Measurements from ENCODE around the gene RPL36. TPM values are rescaled to one million over a fixed set of nuclear protein-coding genes. Genes with fewer than 3 reads are reported as not detected.

The RPL36 gene
- total RNA-seq, 4 donors from 2014 or later = 461 to 719 (median 614) TPM

DNA sequence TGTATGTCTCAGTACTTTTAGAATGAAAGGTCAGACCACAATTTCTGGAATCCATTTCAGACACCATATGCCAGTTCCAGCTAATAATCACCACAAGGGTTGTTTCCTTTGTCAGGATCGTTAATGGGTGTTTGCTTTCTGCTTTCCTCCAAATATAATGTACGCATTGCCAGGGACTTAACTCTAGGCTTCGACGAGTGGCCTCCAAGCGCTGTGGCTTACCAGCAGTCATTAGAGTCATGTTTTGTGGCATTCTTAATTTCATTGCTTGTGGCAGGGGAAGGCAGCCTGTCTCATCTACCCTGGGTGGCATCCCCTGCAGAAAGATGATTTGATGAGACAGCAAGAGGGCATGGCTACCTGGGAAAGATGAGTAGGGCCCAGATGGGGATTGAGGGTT is 44.7 kb upstream of the RPL36 start:
- intact Hi-C loops (cut with DNase I) = no loop called here
- WGBS = 88% methylated on average over 5 of the region's 5 CpGs
- H3K9me3 ChIP-seq = no peaks in the 10 kb centered on the region
- H3K27ac ChIP-seq (replicated peaks in 1 of 4) = no peak overlapping the region
- TF ChIP-seq, protein P1, sequence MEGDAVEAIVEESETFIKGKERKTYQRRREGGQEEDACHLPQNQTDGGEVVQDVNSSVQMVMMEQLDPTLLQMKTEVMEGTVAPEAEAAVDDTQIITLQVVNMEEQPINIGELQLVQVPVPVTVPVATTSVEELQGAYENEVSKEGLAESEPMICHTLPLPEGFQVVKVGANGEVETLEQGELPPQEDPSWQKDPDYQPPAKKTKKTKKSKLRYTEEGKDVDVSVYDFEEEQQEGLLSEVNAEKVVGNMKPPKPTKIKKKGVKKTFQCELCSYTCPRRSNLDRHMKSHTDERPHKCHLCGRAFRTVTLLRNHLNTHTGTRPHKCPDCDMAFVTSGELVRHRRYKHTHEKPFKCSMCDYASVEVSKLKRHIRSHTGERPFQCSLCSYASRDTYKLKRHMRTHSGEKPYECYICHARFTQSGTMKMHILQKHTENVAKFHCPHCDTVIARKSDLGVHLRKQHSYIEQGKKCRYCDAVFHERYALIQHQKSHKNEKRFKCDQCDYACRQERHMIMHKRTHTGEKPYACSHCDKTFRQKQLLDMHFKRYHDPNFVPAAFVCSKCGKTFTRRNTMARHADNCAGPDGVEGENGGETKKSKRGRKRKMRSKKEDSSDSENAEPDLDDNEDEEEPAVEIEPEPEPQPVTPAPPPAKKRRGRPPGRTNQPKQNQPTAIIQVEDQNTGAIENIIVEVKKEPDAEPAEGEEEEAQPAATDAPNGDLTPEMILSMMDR (IDR thresholded peaks at IDR 0.05) = no peak
- TF ChIP-seq POLR2A (IDR thresholded peaks at IDR 0.05; ENCODE audit: low read depth) = no peak
- TF ChIP-seq EP300 (IDR thresholded peaks at IDR 0.05) = no peak
- no peak for TF ChIP-seq POLR2AphosphoS5 (IDR thresholded peaks at IDR 0.05)
- H3K36me3 ChIP-seq = peaks cover 41 to 86% (median 74%) of the 10 kb centered on the region in 4 donors
- no peaks in the 10 kb centered on the region for H3K27me3 ChIP-seq
- no peak for DNase-seq (ENCODE audit: extremely low spot score)
- peaks cover 0 to 11% (median 6%) of the 10 kb centered on the region in 4 donors for H3K4me1 ChIP-seq
- H3K4me3 ChIP-seq = no peak overlapping the region

GRCh38 chr19:5646703-5647102 is 43.4 kb upstream of the RPL36 start:
- whole genome bisulfite sequencing = 93% methylated on average over 4 of the region's 4 CpGs
- H3K27me3 ChIP-seq = no peaks in the 10 kb centered on the region
- no peak overlapping the region for H3K27ac ChIP-seq (replicated peaks in 1 of 4)
- no peak overlapping the region for H3K4me3 ChIP-seq
- H3K36me3 ChIP-seq = peaks cover 52 to 92% (median 81%) of the 10 kb centered on the region in 4 donors
- no peak for DNase-seq (ENCODE audit: extremely low spot score)
- no peaks in the 10 kb centered on the region for H3K9me3 ChIP-seq
- TF ChIP-seq POLR2A (IDR thresholded peaks at IDR 0.05; ENCODE audit: low read depth) (no peak), EP300 (IDR thresholded peaks at IDR 0.05) (no peak), POLR2AphosphoS5 (IDR thresholded peaks at IDR 0.05) (no peak)
- TF ChIP-seq, protein P1 (IDR thresholded peaks at IDR 0.05) = no peak
- intact Hi-C loops (cut with DNase I) = no loop called here
- peaks cover 0 to 11% (median 2%) of the 10 kb centered on the region in 4 donors for H3K4me1 ChIP-seq

DNA sequence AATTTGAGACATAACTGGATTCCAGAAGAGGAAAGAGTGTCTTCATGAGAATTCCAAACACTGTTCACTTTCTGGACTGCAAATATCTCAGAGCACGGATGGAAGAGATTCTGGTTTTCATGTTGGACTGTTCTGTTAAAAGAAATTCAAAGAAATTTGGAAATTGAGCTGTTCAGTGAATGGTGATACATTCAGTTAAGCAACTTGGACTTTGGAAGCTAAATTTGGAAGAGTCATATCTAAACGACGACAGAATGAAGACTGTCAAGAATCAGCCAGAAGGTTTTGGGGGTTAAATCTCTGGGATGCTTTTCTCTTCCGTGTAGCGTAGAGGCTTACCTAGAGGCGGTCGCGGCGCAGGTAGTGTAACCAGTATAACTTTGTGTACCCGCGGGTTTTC is 41.6 kb upstream of the RPL36 start:
- no peak for TF ChIP-seq EP300 (IDR thresholded peaks at IDR 0.05)
- peaks cover 0 to 11% (median 2%) of the 10 kb centered on the region in 4 donors for H3K4me1 ChIP-seq
- peaks cover 63 to 92% (median 87%) of the 10 kb centered on the region in 4 donors for H3K36me3 ChIP-seq
- WGBS = 90% methylated on average over 11 of the region's 11 CpGs
- DNase-seq (ENCODE audit: extremely low spot score) = no peak
- no peaks in the 10 kb centered on the region for H3K27me3 ChIP-seq
- no peak overlapping the region for H3K27ac ChIP-seq (replicated peaks in 1 of 4)
- intact Hi-C loops (cut with DNase I) = no loop called here
- no peak overlapping the region for H3K4me3 ChIP-seq
- H3K9me3 ChIP-seq = no peaks in the 10 kb centered on the region

GRCh38 chr19:5651361-5651760 is 38.7 kb upstream of the RPL36 start:
- Histone ChIP-seq H3K4me1 (no peaks in the 10 kb centered on the region), H3K9me3 (no peaks in the 10 kb centered on the region), H3K36me3 (peaks cover 77 to 92% (median 91%) of the 10 kb centered on the region in 4 donors), H3K27me3 (no peaks in the 10 kb centered on the region), H3K4me3 (no peak overlapping the region), H3K27ac (replicated peaks in 1 of 4) (no peak overlapping the region)
- 100% methylated on average over 5 of the region's 5 CpGs for WGBS
- no peak for TF ChIP-seq POLR2AphosphoS5 (IDR thresholded peaks at IDR 0.05)
- TF ChIP-seq, protein P1 (IDR thresholded peaks at IDR 0.05) = no peak
- no peak for TF ChIP-seq EP300 (IDR thresholded peaks at IDR 0.05)
- no peak for TF ChIP-seq POLR2A (IDR thresholded peaks at IDR 0.05; ENCODE audit: low read depth)
- DNase-seq (ENCODE audit: extremely low spot score) = no peak
- intact Hi-C loops (cut with DNase I) = no loop called here

DNA sequence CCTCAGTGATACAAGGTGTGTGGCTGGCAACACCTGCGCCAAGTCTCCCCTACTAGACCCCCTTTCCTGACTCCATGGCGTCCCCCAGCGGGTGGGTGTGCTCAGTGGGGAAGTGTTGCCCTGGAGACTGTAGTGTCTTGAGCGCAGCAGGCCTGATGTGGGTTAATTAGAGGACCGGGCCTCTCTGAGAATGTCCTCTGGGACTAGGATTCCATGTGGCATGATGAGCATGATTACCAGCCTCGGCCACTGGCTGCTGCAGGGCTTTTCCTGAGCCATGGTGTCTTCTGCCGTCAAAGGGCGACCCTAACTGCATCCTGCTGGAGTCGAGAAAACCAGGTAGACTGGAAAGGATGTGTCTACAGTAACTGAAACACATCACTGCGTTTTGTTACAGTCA is 37.8 kb upstream of the RPL36 start:
- Histone ChIP-seq H3K27me3 (no peaks in the 10 kb centered on the region), H3K4me3 (no peak overlapping the region), H3K4me1 (no peaks in the 10 kb centered on the region), H3K27ac (replicated peaks in 1 of 4) (no peak overlapping the region), H3K36me3 (peaks cover 71 to 92% (median 91%) of the 10 kb centered on the region in 4 donors), H3K9me3 (no peaks in the 10 kb centered on the region)
- no peak for DNase-seq (ENCODE audit: extremely low spot score)
- 95% methylated on average over 10 of the region's 10 CpGs for WGBS
- intact Hi-C loops (cut with DNase I) = no loop called here
- no peak for TF ChIP-seq EP300 (IDR thresholded peaks at IDR 0.05)

DNA sequence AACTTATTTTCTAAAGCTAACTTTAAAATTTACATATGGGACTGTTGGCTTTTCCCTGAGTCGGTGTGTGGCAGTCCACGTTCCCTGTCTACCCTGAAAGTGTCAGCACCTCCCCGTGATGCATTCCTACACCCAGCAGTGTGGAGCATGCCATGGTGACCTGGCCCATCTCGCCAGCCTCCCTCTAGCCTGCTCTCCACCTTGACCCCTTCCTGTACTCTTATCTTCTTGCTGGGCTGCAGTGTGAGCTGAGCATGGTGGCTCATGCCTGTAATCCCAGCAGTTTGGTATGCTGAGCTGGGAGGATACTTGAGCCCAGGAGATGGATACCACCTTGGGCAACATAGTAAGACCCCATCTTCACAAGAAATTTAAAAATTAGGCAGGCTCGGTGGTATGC is 35.2 kb upstream of the RPL36 start:
- H3K4me1 ChIP-seq = no peaks in the 10 kb centered on the region
- TF ChIP-seq POLR2AphosphoS5 (IDR thresholded peaks at IDR 0.05) = no peak
- TF ChIP-seq POLR2A (IDR thresholded peaks at IDR 0.05; ENCODE audit: low read depth) = no peak
- no peak for TF ChIP-seq EP300 (IDR thresholded peaks at IDR 0.05)
- TF ChIP-seq, protein P1 (IDR thresholded peaks at IDR 0.05) = no peak
- H3K27me3 ChIP-seq = no peaks in the 10 kb centered on the region
- H3K27ac ChIP-seq (replicated peaks in 1 of 4) = no peak overlapping the region
- no peak overlapping the region for H3K4me3 ChIP-seq
- WGBS = 92% methylated on average over 5 of the region's 5 CpGs
- no peaks in the 10 kb centered on the region for H3K9me3 ChIP-seq
- intact Hi-C loops (cut with DNase I) = no loop called here
- H3K36me3 ChIP-seq = peaks cover 82 to 100% (median 100%) of the 10 kb centered on the region in 4 donors
- DNase-seq (ENCODE audit: extremely low spot score) = no peak
